ENCODE measurements around the gene SBF2.
"Not testable (repeated sequence)": the region's sequence is repeated elsewhere in the genome, so short reads cannot be mapped to it uniquely, and the experiment has no call there.

Gene SBF2

DNA sequence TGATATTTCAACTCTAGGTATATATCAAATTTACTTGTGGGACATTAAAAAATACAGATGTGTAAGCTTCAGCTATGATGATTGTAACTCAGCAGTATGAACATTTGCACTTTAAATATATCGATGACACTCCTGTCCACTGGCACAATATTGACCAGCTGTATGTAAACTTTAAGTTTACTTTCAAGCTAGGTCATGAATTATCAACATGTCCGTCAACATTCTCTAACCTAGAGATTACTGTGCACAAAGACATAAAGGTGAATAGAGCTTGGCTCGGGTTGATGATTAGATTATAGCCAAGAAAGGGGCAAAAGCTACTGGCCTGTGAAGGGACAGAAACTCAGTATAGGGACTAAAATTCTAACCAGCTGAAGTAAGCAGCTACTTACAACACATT, 343.6 kb downstream of the SBF2 start:
- Histone ChIP-seq H3K4me2 (ENCODE audit: low read length) (no peak overlapping the region), H3K36me3 (replicated peaks; ENCODE audit: low read depth, low read length) (no peaks in the 10 kb centered on the region), H3K27ac (ENCODE audit: low read length) (no peak overlapping the region), H3K79me2 (ENCODE audit: low read length) (no peaks in the 10 kb centered on the region), H3K4me1 (ENCODE audit: low read length) (peaks cover 13% of the 10 kb centered on the region), H3K4me3 (ENCODE audit: low read length) (no peak overlapping the region), H4K20me1 (ENCODE audit: insufficient read depth, low read length) (no peaks in the 10 kb centered on the region), H3K27me3 (ENCODE audit: low read depth, low read length) (peaks cover 16% of the 10 kb centered on the region), H2AFZ (ENCODE audit: low read depth, low read length) (no peak overlapping the region), H3K9ac (ENCODE audit: low read length) (no peak overlapping the region), H3K9me3 (ENCODE audit: insufficient read depth, low read length) (no peaks in the 10 kb centered on the region)
- TF ChIP-seq, protein P1, sequence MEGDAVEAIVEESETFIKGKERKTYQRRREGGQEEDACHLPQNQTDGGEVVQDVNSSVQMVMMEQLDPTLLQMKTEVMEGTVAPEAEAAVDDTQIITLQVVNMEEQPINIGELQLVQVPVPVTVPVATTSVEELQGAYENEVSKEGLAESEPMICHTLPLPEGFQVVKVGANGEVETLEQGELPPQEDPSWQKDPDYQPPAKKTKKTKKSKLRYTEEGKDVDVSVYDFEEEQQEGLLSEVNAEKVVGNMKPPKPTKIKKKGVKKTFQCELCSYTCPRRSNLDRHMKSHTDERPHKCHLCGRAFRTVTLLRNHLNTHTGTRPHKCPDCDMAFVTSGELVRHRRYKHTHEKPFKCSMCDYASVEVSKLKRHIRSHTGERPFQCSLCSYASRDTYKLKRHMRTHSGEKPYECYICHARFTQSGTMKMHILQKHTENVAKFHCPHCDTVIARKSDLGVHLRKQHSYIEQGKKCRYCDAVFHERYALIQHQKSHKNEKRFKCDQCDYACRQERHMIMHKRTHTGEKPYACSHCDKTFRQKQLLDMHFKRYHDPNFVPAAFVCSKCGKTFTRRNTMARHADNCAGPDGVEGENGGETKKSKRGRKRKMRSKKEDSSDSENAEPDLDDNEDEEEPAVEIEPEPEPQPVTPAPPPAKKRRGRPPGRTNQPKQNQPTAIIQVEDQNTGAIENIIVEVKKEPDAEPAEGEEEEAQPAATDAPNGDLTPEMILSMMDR (IDR thresholded peaks at IDR 0.05; ENCODE audit: low read depth, low read length), result no peak
- TF ChIP-seq EZH2phosphoT487 (IDR thresholded peaks at IDR 0.05; ENCODE audit: low read depth), result no peak

DNA sequence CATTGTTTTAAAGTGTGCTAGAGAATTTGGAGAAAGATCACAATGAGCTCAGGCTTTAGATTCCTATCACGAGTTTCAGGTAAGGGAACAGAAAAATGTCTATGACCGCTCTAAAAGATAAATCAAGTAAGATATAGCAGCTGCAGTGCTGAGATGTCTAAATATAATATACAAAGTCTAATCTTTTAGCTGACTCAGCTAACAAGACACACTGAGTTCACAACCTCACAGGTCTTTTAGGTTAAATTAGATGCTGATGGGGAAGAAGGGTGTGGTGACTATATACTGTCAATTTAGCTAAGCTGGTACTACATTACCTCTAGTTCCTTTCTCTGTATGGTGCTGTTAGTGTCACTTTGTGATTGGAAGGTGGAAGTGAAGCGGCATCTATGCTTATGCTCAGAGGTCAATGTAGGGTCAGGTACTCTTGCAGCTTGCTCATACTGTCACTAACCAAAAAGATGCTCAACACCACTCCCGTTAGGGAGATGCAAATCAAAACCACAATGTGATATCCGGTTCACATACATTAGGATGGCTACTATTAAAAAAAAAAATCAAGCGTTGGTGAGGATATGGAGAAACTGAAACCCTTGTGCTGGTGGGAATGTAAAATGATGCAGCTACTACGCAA, 346.7 kb downstream of the SBF2 start:
- H3K27me3 ChIP-seq (ENCODE audit: low read depth, low read length), result peaks cover 15% of the 10 kb centered on the region
- H3K4me2 ChIP-seq (ENCODE audit: low read length), result peak overlapping the region; percentile 25
- H3K27ac ChIP-seq (ENCODE audit: low read length), result no peak overlapping the region

DNA sequence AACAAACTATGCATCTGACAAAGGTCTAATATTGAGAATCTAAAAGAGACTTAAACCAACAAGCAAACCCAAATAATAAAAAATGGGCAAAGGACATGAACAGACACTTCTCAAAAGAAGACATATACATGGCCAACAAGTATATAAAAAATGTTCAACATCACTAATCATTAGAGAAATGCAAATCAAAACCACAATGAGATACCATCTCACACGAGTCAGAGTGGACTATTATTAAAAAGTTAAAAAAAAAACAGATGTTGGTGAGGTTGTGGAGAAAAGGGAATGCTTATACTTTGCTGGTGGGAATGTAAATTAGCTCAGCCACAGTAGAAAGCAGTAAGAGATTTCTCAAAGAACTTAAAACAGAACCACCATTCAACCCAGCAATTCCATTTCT, 348.3 kb downstream of the SBF2 start:
- H3K4me2 ChIP-seq (ENCODE audit: low read length); H4K20me1 ChIP-seq (ENCODE audit: insufficient read depth, low read length); H3K36me3 ChIP-seq (replicated peaks; ENCODE audit: low read depth, low read length); H3K27me3 ChIP-seq (ENCODE audit: low read depth, low read length); H3K9ac ChIP-seq (ENCODE audit: low read length); H2AFZ ChIP-seq (ENCODE audit: low read depth, low read length); H3K79me2 ChIP-seq (ENCODE audit: low read length); H3K27ac ChIP-seq (ENCODE audit: low read length); H3K4me3 ChIP-seq (ENCODE audit: low read length); H3K9me3 ChIP-seq (ENCODE audit: insufficient read depth, low read length): not testable (repeated sequence)
- H3K4me1 ChIP-seq (ENCODE audit: low read length), result peaks cover 13% of the 10 kb centered on the region

More for the DNA sequence above, 346.7 kb downstream of the SBF2 start:
- Histone ChIP-seq H4K20me1 (ENCODE audit: insufficient read depth, low read length) (no peaks in the 10 kb centered on the region), H3K9me3 (ENCODE audit: insufficient read depth, low read length) (no peaks in the 10 kb centered on the region), H3K9ac (ENCODE audit: low read length) (no peak overlapping the region), H3K4me1 (ENCODE audit: low read length) (peaks cover 13% of the 10 kb centered on the region), H3K79me2 (ENCODE audit: low read length) (no peaks in the 10 kb centered on the region), H3K36me3 (replicated peaks; ENCODE audit: low read depth, low read length) (no peaks in the 10 kb centered on the region), H3K4me3 (ENCODE audit: low read length) (no peak overlapping the region), H2AFZ (ENCODE audit: low read depth, low read length) (no peak overlapping the region)
- TF ChIP-seq, protein P1 (IDR thresholded peaks at IDR 0.05; ENCODE audit: low read depth, low read length), result no peak
- no peak for TF ChIP-seq EZH2phosphoT487 (IDR thresholded peaks at IDR 0.05; ENCODE audit: low read depth)

DNA sequence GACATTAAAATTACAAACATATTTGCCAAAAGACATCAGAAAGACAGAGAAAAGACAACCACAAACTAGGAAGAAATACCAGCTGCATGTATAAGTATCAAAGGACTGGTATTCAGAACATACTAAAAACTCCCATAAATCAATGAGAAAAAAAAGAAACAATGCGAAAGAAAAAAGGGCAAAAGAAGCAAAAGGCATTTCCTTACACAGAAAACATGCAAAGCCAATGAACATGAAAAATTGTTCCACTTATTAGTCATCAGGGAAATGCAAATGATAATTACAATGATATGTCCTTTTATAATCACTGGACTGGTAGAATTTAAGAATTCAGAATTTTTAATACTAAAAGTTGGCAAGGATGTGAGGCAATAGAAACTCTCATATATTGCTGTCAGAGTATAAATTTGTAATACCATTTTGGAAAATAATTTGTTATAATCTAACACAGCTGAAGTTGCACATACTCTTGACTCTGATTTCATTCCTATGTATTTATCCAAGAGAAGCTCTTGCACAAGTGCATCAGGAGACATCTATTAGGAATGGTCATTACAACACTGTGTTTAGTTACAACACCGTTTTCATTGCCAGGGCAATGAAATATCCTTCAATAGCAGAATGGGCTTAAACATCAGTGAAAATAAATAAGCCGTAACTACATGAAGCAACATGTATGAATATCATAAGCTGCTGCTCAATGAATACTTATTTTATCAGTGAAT, 350.5 kb downstream of the SBF2 start:
- H3K9me3 ChIP-seq (ENCODE audit: insufficient read depth, low read length), result no peaks in the 10 kb centered on the region
- H4K20me1 ChIP-seq (ENCODE audit: insufficient read depth, low read length), result no peaks in the 10 kb centered on the region
- H3K4me1 ChIP-seq (ENCODE audit: low read length), result peaks cover 13% of the 10 kb centered on the region
- no peaks in the 10 kb centered on the region for H3K79me2 ChIP-seq (ENCODE audit: low read length)
- no peak overlapping the region for H3K9ac ChIP-seq (ENCODE audit: low read length)
- no peak overlapping the region for H3K27ac ChIP-seq (ENCODE audit: low read length)
- H3K36me3 ChIP-seq (replicated peaks; ENCODE audit: low read depth, low read length), result no peaks in the 10 kb centered on the region
- no peak overlapping the region for H2AFZ ChIP-seq (ENCODE audit: low read depth, low read length)
- H3K4me2 ChIP-seq (ENCODE audit: low read length), result no peak overlapping the region
- H3K27me3 ChIP-seq (ENCODE audit: low read depth, low read length), result no peaks in the 10 kb centered on the region
- TF ChIP-seq, protein P1 (IDR thresholded peaks at IDR 0.05; ENCODE audit: low read depth, low read length), result no peak
- TF ChIP-seq EZH2phosphoT487 (IDR thresholded peaks at IDR 0.05; ENCODE audit: low read depth), result no peak
- no peak overlapping the region for H3K4me3 ChIP-seq (ENCODE audit: low read length)
